OCI-LY1 (cell line): ENCODE results near the gene HGS.

Experiments used
- H2AFZ ChIP-seq: fragments of 200-600 bp; sonication (generic), shearing (Covaris generic); 2 replicates; pipeline ENCODE4 v1.6.0; 2014; ENCODE audit warnings: antibody characterized with exemption, mild to moderate bottlenecking, low read length
- H3F3A ChIP-seq: fragments of 200-600 bp; sonication (generic), shearing (Covaris generic); 2 replicates; pipeline ENCODE4 v1.6.0; 2014; ENCODE audit warnings: mild to moderate bottlenecking, antibody characterized with exemption, low read length, moderate library complexity; ENCODE audit not compliant: insufficient read depth
- H3K27ac ChIP-seq: fragments of 200-600 bp; sonication (generic); 2 replicates; pipeline ENCODE4 v1.5.1; 2014; ENCODE audit warnings: low read length, mixed run types, mild to moderate bottlenecking, low read depth; ENCODE audit not compliant: poor library complexity, severe bottlenecking
- H3K27me3 ChIP-seq: fragments of 200-600 bp; sonication (generic); 2 replicates; pipeline ENCODE4 v1.6.0; 2014; ENCODE audit warnings: antibody characterized with exemption, mild to moderate bottlenecking, low read length, moderate library complexity; ENCODE audit not compliant: insufficient read depth
- H3K36me3 ChIP-seq: fragments of 200-600 bp; sonication (generic); 2 replicates; pipeline ENCODE4 v1.6.1; 2014; ENCODE audit warnings: mild to moderate bottlenecking, antibody characterized with exemption, low read length, moderate library complexity, mixed read lengths; ENCODE audit not compliant: insufficient read depth
- H3K4me1 ChIP-seq: fragments of 200-600 bp; sonication (generic); 2 replicates; pipeline ENCODE4 v1.5.1; 2014; ENCODE audit warnings: mild to moderate bottlenecking, low read length, moderate library complexity; ENCODE audit not compliant: insufficient read depth, severe bottlenecking
- H3K4me2 ChIP-seq: fragments of 200-600 bp; sonication (generic), shearing (Covaris generic); 2 replicates; pipeline ENCODE4 v1.6.1; 2014; ENCODE audit warnings: low read length
- H3K4me3 ChIP-seq: fragments of 200-600 bp; sonication (generic); 2 replicates; pipeline ENCODE4 v1.5.1; 2014; ENCODE audit warnings: low read length, low read depth, mild to moderate bottlenecking, mixed read lengths; ENCODE audit not compliant: poor library complexity, severe bottlenecking
- H3K79me2 ChIP-seq: fragments of 200-600 bp; shearing (Covaris generic); 2 replicates; pipeline ENCODE4 v1.6.1; 2016; ENCODE audit warnings: mixed run types, low read length, mixed read lengths; ENCODE audit not compliant: insufficient read depth
- H3K9ac ChIP-seq: fragments of 200-600 bp; sonication (generic), shearing (Covaris generic); 2 replicates; pipeline ENCODE4 v1.6.1; 2014; ENCODE audit warnings: mild to moderate bottlenecking, low read length, mixed read lengths
- H3K9me2 ChIP-seq: fragments of 200-600 bp; sonication (generic), shearing (Covaris generic); 2 replicates; pipeline ENCODE4 v1.6.1; 2014; ENCODE audit warnings: low read depth, mild to moderate bottlenecking, low read length, mixed read lengths
- H3K9me3 ChIP-seq: fragments of 200-600 bp; shearing (Covaris generic); 2 replicates; pipeline ENCODE4 v1.6.1; 2014; ENCODE audit warnings: low read length, mixed read lengths
- H4K20me1 ChIP-seq: fragments of 200-600 bp; sonication (generic), shearing (Covaris generic); 2 replicates; pipeline ENCODE4 v1.6.0; 2016; ENCODE audit warnings: mild to moderate bottlenecking, low read length; ENCODE audit not compliant: insufficient read depth
- CTCF ChIP-seq: fragments of 200-600 bp; sonication (generic), shearing (Covaris generic); IDR thresholded peaks from 2 replicates; pipeline ENCODE4 v1.5.1; 2017; ENCODE audit warnings: mild to moderate bottlenecking, antibody characterized with exemption, low read length, moderate library complexity, mixed read lengths
- EZH2 ChIP-seq: fragments of 200-600 bp; sonication (generic), shearing (Covaris generic); IDR thresholded peaks from 2 replicates; pipeline ENCODE4 v1.8.0; 2017; ENCODE audit warnings: borderline replicate concordance, mixed run types, mild to moderate bottlenecking, antibody characterized with exemption, low read length, moderate library complexity, mixed read lengths

HGS gene

GRCh38 chr17:81712468-81713003, 28.7 kb downstream of the HGS start:
- Histone ChIP-seq H3F3A (0 out of 2 replicates have a peak, but pooled peaks cover 4% of the 10 kb centered on the region), H3K79me2 (no peaks in the 10 kb centered on the region), H3K4me2 (peak overlapping the region; percentile 96), H3K9me2 (no peaks in the 10 kb centered on the region), H3K9me3 (no peaks in the 10 kb centered on the region), H2AFZ (no peak overlapping the region), H3K4me3 (peak overlapping the region; percentile 92), H3K27me3 (no peaks in the 10 kb centered on the region), H4K20me1 (no peaks in the 10 kb centered on the region), H3K27ac (no peak overlapping the region), H3K36me3 (peaks cover 14% of the 10 kb centered on the region), H3K4me1 (peaks cover 36% of the 10 kb centered on the region), H3K9ac (peak overlapping the region; percentile 75)
- TF ChIP-seq CTCF (no peak), EZH2 (no peak)

GRCh38 chr17:81713004-81713555, 29.3 kb downstream of the HGS start:
- no peaks in the 10 kb centered on the region for H3K79me2 ChIP-seq
- no peak for TF ChIP-seq CTCF
- no peak for TF ChIP-seq EZH2
- H2AFZ ChIP-seq, result no peak overlapping the region
- H3K27ac ChIP-seq, result no peak overlapping the region
- H3K9me2 ChIP-seq, result no peaks in the 10 kb centered on the region
- H3K9me3 ChIP-seq, result no peaks in the 10 kb centered on the region
- peak overlapping the region; percentile 75 for H3K9ac ChIP-seq
- peak overlapping the region; percentile 92 for H3K4me3 ChIP-seq
- 0 out of 2 replicates have a peak, but pooled peaks cover 4% of the 10 kb centered on the region for H3F3A ChIP-seq
- peaks cover 12% of the 10 kb centered on the region for H3K36me3 ChIP-seq
- H3K27me3 ChIP-seq, result no peaks in the 10 kb centered on the region
- no peaks in the 10 kb centered on the region for H4K20me1 ChIP-seq
- H3K4me2 ChIP-seq, result peak overlapping the region; percentile 96
- H3K4me1 ChIP-seq, result peaks cover 36% of the 10 kb centered on the region

GRCh38 chr17:81713556-81714411, 30.0 kb downstream of the HGS start:
- Histone ChIP-seq H2AFZ (no peak overlapping the region), H3K27ac (no peak overlapping the region), H4K20me1 (no peaks in the 10 kb centered on the region), H3K4me3 (peak overlapping the region; percentile 92), H3K36me3 (peaks cover 5% of the 10 kb centered on the region), H3K79me2 (no peaks in the 10 kb centered on the region), H3K9ac (peak overlapping the region; percentile 75; the same call in 1 of the 2 replicates), H3K4me2 (peak overlapping the region; percentile 96), H3K4me1 (peaks cover 36% of the 10 kb centered on the region), H3K27me3 (no peaks in the 10 kb centered on the region), H3K9me3 (no peaks in the 10 kb centered on the region), H3F3A (0 out of 2 replicates have a peak, but pooled peaks cover 4% of the 10 kb centered on the region), H3K9me2 (no peaks in the 10 kb centered on the region)
- no peak for TF ChIP-seq EZH2
- no peak for TF ChIP-seq CTCF
